Measurements from ENCODE around the gene KCNS1. TPM values are rescaled to one million over a fixed set of nuclear protein-coding genes. Genes with fewer than 3 reads are reported as not detected.

Gene KCNS1
- total RNA-seq, 1 experiment from 2014 or later = not detected

GRCh38 chr20:45115386-45115774 is 14.5 kb upstream of the KCNS1 start:
- H4K20me1 ChIP-seq (ENCODE audit: insufficient read depth) = no peaks in the 10 kb centered on the region
- H3K9ac ChIP-seq (ENCODE audit: low read length) = no peak overlapping the region
- H3K36me3 ChIP-seq (ENCODE audit: control insufficient read depth in 1 of 2, insufficient read depth in 2 of 2, low read length in 2 of 2) = no peaks in the 10 kb centered on the region
- CTCF ChIA-PET = interaction anchor here (1.2 kb wide), 2 partner anchors 71 to 177 kb away, joined by 3 to 4 read pairs; no protein-coding TSS in a partner anchor
- H3K27ac ChIP-seq (ENCODE audit: low read depth, low read length) = no peak overlapping the region
- H3K4me2 ChIP-seq (ENCODE audit: low read length) = no peak overlapping the region
- H3K4me3 ChIP-seq (replicated peaks in 1 of 2; ENCODE audit: low read depth in 1 of 2, low read length in 2 of 2) = no peak overlapping the region
- H3K4me1 ChIP-seq (ENCODE audit: control insufficient read depth in 1 of 2, insufficient read depth in 2 of 2, low read length in 2 of 2) = 0 out of 4 replicates have a peak, but pooled peaks cover 0 to 3% of the 10 kb centered on the region in 2 experiments
- BruUV-seq (replicated peaks) = no TSS peak
- H3K79me2 ChIP-seq (ENCODE audit: insufficient read depth, low read length) = no peaks in the 10 kb centered on the region
- intact Hi-C loops (cut with micrococcal nuclease) = no loop called here
- ATAC-seq = no peak
- POLR2A ChIA-PET = no interaction called here
- no peaks in the 10 kb centered on the region for H3K9me2 ChIP-seq (ENCODE audit: insufficient read depth)
- RAD21 ChIA-PET (ENCODE audit: low non-redundant PET in 1 of 2, low total read pairs in 2 of 2, uncharacterized antibody in 2 of 2, unreplicated experiment in 2 of 2) = no interaction called here
- no peak for DNase-seq (ENCODE audit: low read depth, low spot score)
- no peak for TF ChIP-seq SP1 (IDR thresholded peaks at IDR 0.05; ENCODE audit: low read depth)
- no peak for TF ChIP-seq SIN3A (IDR thresholded peaks at IDR 0.05; ENCODE audit: low read depth)
- no peak for TF ChIP-seq POLR2A (IDR thresholded peaks at IDR 0.05; ENCODE audit: borderline replicate concordance, extremely low read depth, insufficient read depth, insufficient read length)
- TF ChIP-seq FOSL1 (IDR thresholded peaks at IDR 0.05; ENCODE audit: low read depth) = no peak
- TF ChIP-seq POLR2AphosphoS5 (IDR thresholded peaks at IDR 0.05; ENCODE audit: low read depth, low read length) = no peak
- TF ChIP-seq TCF7L2 (IDR thresholded peaks at IDR 0.05; ENCODE audit: borderline replicate concordance, extremely low read depth, insufficient read depth, insufficient read length) = no peak
- TF ChIP-seq ZNF274 (IDR thresholded peaks at IDR 0.05; ENCODE audit: low read depth, low read length) = no peak
- no peak for TF ChIP-seq RAD21 (IDR thresholded peaks at IDR 0.05; ENCODE audit: low read depth)
- TF ChIP-seq CBX3 (IDR thresholded peaks at IDR 0.05; ENCODE audit: low read depth) = no peak
- TF ChIP-seq ELF1 (IDR thresholded peaks at IDR 0.05; ENCODE audit: borderline replicate concordance, low read depth) = no peak
- no peak for TF ChIP-seq CTCF (IDR thresholded peaks at IDR 0.05 in 2 of 3, conservative IDR thresholded peaks at IDR 0.05 in 1 of 3; ENCODE audit: borderline replicate concordance in 1 of 3, insufficient read depth in 1 of 3, low read depth in 2 of 3, low read length in 2 of 3)
- TF ChIP-seq ATF3 (IDR thresholded peaks at IDR 0.05) = no peak
- TF ChIP-seq CEBPB (IDR thresholded peaks at IDR 0.05; ENCODE audit: low read depth) = no peak
- no peaks in the 10 kb centered on the region for H3K9me3 ChIP-seq (ENCODE audit: control insufficient read depth in 1 of 2, insufficient read depth in 1 of 2, low read depth in 1 of 2, low read length in 2 of 2)
- no peaks in the 10 kb centered on the region; the same call in 1 of the 2 replicates for H3K27me3 ChIP-seq (ENCODE audit: insufficient read depth, low read length)
- H2AFZ ChIP-seq (ENCODE audit: low read depth, low read length, poor library complexity, severe bottlenecking) = no peak overlapping the region

Measured in HCT116 (cell line).